HG02798 (cell line): ENCODE results near the gene POMT2.

Experiments used
- ATAC-seq: cut with Tn5 transposase; IDR thresholded peaks from one replicate; pipeline ENCODE4 v1.9.1; 2021; ENCODE audit warnings: mild to moderate bottlenecking; ENCODE audit not compliant: unreplicated experiment, poor library complexity

The POMT2 gene

GRCh38 chr14:77271113-77271710 is 49.5 kb downstream of the POMT2 start, which contains the start of gene NGB:
TSS of gene NGB (minus strand) at chr14:77271206. CDS start at chr14:77270937, 269 bp downstream.
- ATAC-seq: no peak

- ATAC-seq: no peak
Measured at GRCh38 chr14:77270361-77271112, 50.1 kb downstream of the POMT2 start.

- ATAC-seq: no peak
Measured at GRCh38 chr14:77268989-77269600, 51.6 kb downstream of the POMT2 start.

GRCh38 chr14:77267937-77268699 is 52.6 kb downstream of the POMT2 start:
- ATAC-seq: no peak

- ATAC-seq: no peak
Measured at GRCh38 chr14:77266336-77266735, 54.3 kb downstream of the POMT2 start.

GRCh38 chr14:77265561-77266335 is 54.9 kb downstream of the POMT2 start:
- ATAC-seq: no peak

- no peak for ATAC-seq
Measured at GRCh38 chr14:77265187-77265515, 55.5 kb downstream of the POMT2 start.

- ATAC-seq: no peak
Measured at GRCh38 chr14:77264466-77265186, 56.1 kb downstream of the POMT2 start.

- ATAC-seq: no peak
Measured at GRCh38 chr14:77260631-77261030, 60.1 kb downstream of the POMT2 start.

GRCh38 chr14:77260199-77260598 is 60.5 kb downstream of the POMT2 start:
- ATAC-seq: no peak

GRCh38 chr14:77259025-77259715 is 61.5 kb downstream of the POMT2 start:
- no peak for ATAC-seq

- ATAC-seq: no peak
Measured at GRCh38 chr14:77258566-77258965, 62.1 kb downstream of the POMT2 start.

GRCh38 chr14:77257700-77258099 is 63.0 kb downstream of the POMT2 start:
- no peak for ATAC-seq

GRCh38 chr14:77256694-77257093 is 64.0 kb downstream of the POMT2 start:
- ATAC-seq: no peak

- ATAC-seq: no peak
Measured at GRCh38 chr14:77253333-77254190, 67.1 kb downstream of the POMT2 start.

- ATAC-seq: no peak
Measured at GRCh38 chr14:77251870-77252269, 68.8 kb downstream of the POMT2 start.

- ATAC-seq: no peak
Measured at GRCh38 chr14:77250927-77251326, 69.8 kb downstream of the POMT2 start.

- ATAC-seq: no peak
Measured at GRCh38 chr14:77249286-77249685, 71.4 kb downstream of the POMT2 start.
